C4-2B (cell line): ENCODE results near the gene GSG1.

Experiments
- H3K27ac ChIP-seq: fragments of 450-650 bp; 2 replicates; pipeline ENCODE4 v1.5.1; 2017
- ZFX ChIP-seq: fragments of 450-650 bp; IDR thresholded peaks from 2 replicates; pipeline ENCODE4 v1.6.1; 2017
- TF ChIP-seq, protein P1 (sequence below): fragments of 450-650 bp; conservative IDR thresholded peaks from 2 replicates; pipeline ENCODE4 v1.5.1; 2017; ENCODE audit warnings: mild to moderate bottlenecking

GSG1 gene

GRCh38 chr12:13128291-13128965 is 25.0 kb upstream of the GSG1 start:
- H3K27ac ChIP-seq: peak overlapping the region; percentile 65
- TF ChIP-seq ZFX: no peak
- TF ChIP-seq, protein P1, sequence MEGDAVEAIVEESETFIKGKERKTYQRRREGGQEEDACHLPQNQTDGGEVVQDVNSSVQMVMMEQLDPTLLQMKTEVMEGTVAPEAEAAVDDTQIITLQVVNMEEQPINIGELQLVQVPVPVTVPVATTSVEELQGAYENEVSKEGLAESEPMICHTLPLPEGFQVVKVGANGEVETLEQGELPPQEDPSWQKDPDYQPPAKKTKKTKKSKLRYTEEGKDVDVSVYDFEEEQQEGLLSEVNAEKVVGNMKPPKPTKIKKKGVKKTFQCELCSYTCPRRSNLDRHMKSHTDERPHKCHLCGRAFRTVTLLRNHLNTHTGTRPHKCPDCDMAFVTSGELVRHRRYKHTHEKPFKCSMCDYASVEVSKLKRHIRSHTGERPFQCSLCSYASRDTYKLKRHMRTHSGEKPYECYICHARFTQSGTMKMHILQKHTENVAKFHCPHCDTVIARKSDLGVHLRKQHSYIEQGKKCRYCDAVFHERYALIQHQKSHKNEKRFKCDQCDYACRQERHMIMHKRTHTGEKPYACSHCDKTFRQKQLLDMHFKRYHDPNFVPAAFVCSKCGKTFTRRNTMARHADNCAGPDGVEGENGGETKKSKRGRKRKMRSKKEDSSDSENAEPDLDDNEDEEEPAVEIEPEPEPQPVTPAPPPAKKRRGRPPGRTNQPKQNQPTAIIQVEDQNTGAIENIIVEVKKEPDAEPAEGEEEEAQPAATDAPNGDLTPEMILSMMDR: no peak

- no peak for TF ChIP-seq ZFX
- TF ChIP-seq, protein P1: no peak
- peak overlapping the region; percentile 65 for H3K27ac ChIP-seq
Measured at GRCh38 chr12:13127444-13127843, 24.0 kb upstream of the GSG1 start.

- no peak overlapping the region for H3K27ac ChIP-seq
- TF ChIP-seq, protein P1: no peak
- no peak for TF ChIP-seq ZFX
Measured at GRCh38 chr12:13126494-13126893, 23.0 kb upstream of the GSG1 start.

GRCh38 chr12:13125996-13126395 is 22.5 kb upstream of the GSG1 start:
- H3K27ac ChIP-seq: no peak overlapping the region
- TF ChIP-seq, protein P1: no peak
- no peak for TF ChIP-seq ZFX

- no peak overlapping the region for H3K27ac ChIP-seq
- TF ChIP-seq, protein P1: no peak
- no peak for TF ChIP-seq ZFX
Measured at GRCh38 chr12:13124656-13125505, 21.4 kb upstream of the GSG1 start.

DNA sequence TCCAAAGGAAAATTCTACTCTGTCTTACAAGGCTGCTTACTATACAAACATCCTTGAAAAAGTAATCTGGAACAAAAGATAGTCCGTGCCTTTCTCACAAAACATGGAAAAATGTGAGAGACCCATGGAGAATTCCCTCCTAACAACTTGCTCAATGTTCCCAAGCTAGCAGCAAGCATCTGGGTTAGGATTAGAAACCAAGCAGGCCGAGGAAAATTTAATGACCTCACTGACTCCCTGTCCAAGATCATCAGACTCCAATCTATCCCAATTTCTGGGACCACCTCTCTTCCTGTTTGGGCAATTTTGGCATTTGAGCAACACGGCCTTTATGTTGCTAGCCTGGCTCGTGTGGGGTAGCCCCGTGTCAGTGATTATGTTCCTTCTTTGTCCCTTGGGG is 18.1 kb upstream of the GSG1 start:
- TF ChIP-seq, protein P1: no peak
- no peak for TF ChIP-seq ZFX
- no peak overlapping the region for H3K27ac ChIP-seq

DNA sequence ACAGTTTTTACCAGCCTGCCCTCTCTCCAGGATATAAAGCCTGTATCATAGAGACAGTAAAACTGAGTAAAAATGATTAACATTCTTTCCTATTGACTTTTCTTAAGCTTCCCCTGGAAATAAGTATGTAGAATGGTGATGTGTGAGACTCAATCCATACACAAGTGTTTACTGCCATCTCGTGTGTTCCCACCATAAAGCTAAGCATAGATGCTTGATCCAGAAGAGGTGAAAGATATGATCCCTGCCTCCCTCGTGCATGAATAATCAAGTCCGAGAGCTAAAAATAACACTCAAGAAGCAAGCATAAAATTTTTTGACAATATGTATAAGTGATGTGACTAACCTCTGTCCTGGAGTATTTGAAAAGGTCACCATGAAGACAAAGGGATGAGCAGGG is 16.9 kb upstream of the GSG1 start:
- TF ChIP-seq, protein P1: no peak
- TF ChIP-seq ZFX: no peak
- no peak overlapping the region for H3K27ac ChIP-seq
